K562 (cell line): ENCODE results near the gene GFOD2. TPM values are rescaled to one million over a fixed set of nuclear protein-coding genes. Genes with fewer than 3 reads are reported as not detected.

Experiments
- ERF ChIP-seq: fragments of 450-650 bp; formaldehyde crosslinking; IDR thresholded peaks from 2 replicates; pipeline ENCODE4 v1.4.0; 2020; ENCODE audit warnings: mild to moderate bottlenecking, mixed read lengths
- PYGO2 ChIP-seq: fragments of 450-650 bp; IDR thresholded peaks from 2 replicates; pipeline ENCODE4 v1.6.1; 2016; ENCODE audit warnings: mild to moderate bottlenecking, missing genetic modification characterization, moderate library complexity, missing compliant biosample characterization
- TRIM24 ChIP-seq, 2 experiments: fragments of 450-650 bp; IDR thresholded peaks; 2 replicates each; pipeline ENCODE4 v1.6.1; 2016
- ZNF232 ChIP-seq: sonication (generic); formaldehyde crosslinking; IDR thresholded peaks from 2 replicates; pipeline ENCODE4 v1.8.0; 2022; ENCODE audit warnings: mild to moderate bottlenecking, missing genetic modification reagents
- polyA plus RNA-seq, 8 experiments: library from polyadenylated mRNA; depleted of rRNA in 4 of 8; stranded (reverse) in 5 of 8; unstranded in 3 of 8; fragments of >200 nt; fragmentation: Nextera tagmentation in 2 of 8; fragmentation: Illumina TruSeq in 1 of 8; extraction: Ambion mirVana in 2 of 8; extraction: Trizol in 1 of 8; gene quantifications; 2 replicates each; pipeline versions ENCODE4 v1.2.1 to v1.2.3, GENCODE V29; 2011 to 2014; ENCODE audit warnings: inconsistent platforms in 1 of 8, missing spikeins in 1 of 8
- total RNA-seq, 7 experiments: library from RNA; depleted of rRNA in 6 of 7; stranded (reverse); fragments of >200 nt in 6 of 7; fragmentation: Illumina TruSeq in 2 of 7; extraction: Trizol in 2 of 7; gene quantifications; 2 replicates each; pipeline versions ENCODE4 v1.2.1 to v1.2.3, GENCODE V29; 2011 to 2021; ENCODE audit warnings: low replicate concordance in 1 of 7
- TF ChIP-seq, protein P1 (sequence below): sonication (generic); formaldehyde crosslinking; IDR thresholded peaks from 2 replicates; pipeline ENCODE4 v1.8.0; 2023; ENCODE audit warnings: mild to moderate bottlenecking, missing genetic modification reagents
- TF ChIP-seq, protein P2 (sequence below): fragments of 450-650 bp; formaldehyde crosslinking; IDR thresholded peaks from 2 replicates; pipeline ENCODE4 v1.4.0; 2020; ENCODE audit warnings: mild to moderate bottlenecking, moderate library complexity
- TF ChIP-seq, protein P3 (sequence below): fragments of 450-650 bp; IDR thresholded peaks from 2 replicates; pipeline ENCODE4 v1.6.1; 2016; ENCODE audit warnings: mild to moderate bottlenecking, moderate library complexity
- TF ChIP-seq, protein P4 (sequence below): fragments of 450-650 bp; IDR thresholded peaks from 2 replicates; pipeline ENCODE4 v1.7.1; 2018; ENCODE audit warnings: mild to moderate bottlenecking, low read depth; ENCODE audit not compliant: partially characterized antibody

Gene GFOD2
- total and polyA plus RNA-seq, 9 of the 15 experiments (the other 6 are each of a cell fraction or from before 2014, with no cell fraction given), result 1.9 to 15.8 (median 11.1) TPM

DNA sequence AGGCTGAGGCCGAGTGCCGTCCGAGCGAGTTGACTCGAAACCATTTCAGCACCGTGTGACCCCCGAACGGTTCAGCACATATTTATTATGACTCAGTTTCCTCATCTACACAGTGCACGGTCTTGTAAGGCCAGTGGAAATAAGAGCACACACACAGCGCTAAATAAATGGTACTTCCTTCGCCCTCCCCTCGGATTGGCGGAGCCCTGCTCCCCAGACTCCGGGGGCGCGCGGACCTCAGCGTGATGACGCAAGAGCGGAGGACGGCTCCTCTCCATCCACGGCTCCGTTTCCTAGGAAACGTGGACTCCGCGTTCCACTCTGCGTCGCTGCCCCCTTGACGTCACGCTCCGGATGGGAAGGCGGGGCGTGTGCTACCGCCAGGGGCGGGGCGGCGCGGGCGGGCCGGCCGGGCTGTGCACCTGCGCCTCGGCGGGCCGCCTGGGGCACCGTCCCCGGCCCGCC lies 58.5 kb downstream of the GFOD2 start, which contains the start of gene PARD6A (continued):
- no peak for TF ChIP-seq TRIM24 (IDR thresholded peaks at IDR 0.05)
- TF ChIP-seq, protein P1, sequence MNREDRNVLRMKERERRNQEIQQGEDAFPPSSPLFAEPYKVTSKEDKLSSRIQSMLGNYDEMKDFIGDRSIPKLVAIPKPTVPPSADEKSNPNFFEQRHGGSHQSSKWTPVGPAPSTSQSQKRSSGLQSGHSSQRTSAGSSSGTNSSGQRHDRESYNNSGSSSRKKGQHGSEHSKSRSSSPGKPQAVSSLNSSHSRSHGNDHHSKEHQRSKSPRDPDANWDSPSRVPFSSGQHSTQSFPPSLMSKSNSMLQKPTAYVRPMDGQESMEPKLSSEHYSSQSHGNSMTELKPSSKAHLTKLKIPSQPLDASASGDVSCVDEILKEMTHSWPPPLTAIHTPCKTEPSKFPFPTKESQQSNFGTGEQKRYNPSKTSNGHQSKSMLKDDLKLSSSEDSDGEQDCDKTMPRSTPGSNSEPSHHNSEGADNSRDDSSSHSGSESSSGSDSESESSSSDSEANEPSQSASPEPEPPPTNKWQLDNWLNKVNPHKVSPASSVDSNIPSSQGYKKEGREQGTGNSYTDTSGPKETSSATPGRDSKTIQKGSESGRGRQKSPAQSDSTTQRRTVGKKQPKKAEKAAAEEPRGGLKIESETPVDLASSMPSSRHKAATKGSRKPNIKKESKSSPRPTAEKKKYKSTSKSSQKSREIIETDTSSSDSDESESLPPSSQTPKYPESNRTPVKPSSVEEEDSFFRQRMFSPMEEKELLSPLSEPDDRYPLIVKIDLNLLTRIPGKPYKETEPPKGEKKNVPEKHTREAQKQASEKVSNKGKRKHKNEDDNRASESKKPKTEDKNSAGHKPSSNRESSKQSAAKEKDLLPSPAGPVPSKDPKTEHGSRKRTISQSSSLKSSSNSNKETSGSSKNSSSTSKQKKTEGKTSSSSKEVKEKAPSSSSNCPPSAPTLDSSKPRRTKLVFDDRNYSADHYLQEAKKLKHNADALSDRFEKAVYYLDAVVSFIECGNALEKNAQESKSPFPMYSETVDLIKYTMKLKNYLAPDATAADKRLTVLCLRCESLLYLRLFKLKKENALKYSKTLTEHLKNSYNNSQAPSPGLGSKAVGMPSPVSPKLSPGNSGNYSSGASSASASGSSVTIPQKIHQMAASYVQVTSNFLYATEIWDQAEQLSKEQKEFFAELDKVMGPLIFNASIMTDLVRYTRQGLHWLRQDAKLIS (CRISPR knock-in tag), result no peak
- TF ChIP-seq, protein P2, sequence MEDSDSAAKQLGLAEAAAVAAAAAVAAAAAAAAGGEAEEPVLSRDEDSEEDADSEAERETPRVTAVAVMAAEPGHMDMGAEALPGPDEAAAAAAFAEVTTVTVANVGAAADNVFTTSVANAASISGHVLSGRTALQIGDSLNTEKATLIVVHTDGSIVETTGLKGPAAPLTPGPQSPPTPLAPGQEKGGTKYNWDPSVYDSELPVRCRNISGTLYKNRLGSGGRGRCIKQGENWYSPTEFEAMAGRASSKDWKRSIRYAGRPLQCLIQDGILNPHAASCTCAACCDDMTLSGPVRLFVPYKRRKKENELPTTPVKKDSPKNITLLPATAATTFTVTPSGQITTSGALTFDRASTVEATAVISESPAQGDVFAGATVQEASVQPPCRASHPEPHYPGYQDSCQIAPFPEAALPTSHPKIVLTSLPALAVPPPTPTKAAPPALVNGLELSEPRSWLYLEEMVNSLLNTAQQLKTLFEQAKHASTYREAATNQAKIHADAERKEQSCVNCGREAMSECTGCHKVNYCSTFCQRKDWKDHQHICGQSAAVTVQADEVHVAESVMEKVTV (CRISPR knock-in tag), result no peak
- no peak for TF ChIP-seq ZNF232
- TF ChIP-seq, protein P3, sequence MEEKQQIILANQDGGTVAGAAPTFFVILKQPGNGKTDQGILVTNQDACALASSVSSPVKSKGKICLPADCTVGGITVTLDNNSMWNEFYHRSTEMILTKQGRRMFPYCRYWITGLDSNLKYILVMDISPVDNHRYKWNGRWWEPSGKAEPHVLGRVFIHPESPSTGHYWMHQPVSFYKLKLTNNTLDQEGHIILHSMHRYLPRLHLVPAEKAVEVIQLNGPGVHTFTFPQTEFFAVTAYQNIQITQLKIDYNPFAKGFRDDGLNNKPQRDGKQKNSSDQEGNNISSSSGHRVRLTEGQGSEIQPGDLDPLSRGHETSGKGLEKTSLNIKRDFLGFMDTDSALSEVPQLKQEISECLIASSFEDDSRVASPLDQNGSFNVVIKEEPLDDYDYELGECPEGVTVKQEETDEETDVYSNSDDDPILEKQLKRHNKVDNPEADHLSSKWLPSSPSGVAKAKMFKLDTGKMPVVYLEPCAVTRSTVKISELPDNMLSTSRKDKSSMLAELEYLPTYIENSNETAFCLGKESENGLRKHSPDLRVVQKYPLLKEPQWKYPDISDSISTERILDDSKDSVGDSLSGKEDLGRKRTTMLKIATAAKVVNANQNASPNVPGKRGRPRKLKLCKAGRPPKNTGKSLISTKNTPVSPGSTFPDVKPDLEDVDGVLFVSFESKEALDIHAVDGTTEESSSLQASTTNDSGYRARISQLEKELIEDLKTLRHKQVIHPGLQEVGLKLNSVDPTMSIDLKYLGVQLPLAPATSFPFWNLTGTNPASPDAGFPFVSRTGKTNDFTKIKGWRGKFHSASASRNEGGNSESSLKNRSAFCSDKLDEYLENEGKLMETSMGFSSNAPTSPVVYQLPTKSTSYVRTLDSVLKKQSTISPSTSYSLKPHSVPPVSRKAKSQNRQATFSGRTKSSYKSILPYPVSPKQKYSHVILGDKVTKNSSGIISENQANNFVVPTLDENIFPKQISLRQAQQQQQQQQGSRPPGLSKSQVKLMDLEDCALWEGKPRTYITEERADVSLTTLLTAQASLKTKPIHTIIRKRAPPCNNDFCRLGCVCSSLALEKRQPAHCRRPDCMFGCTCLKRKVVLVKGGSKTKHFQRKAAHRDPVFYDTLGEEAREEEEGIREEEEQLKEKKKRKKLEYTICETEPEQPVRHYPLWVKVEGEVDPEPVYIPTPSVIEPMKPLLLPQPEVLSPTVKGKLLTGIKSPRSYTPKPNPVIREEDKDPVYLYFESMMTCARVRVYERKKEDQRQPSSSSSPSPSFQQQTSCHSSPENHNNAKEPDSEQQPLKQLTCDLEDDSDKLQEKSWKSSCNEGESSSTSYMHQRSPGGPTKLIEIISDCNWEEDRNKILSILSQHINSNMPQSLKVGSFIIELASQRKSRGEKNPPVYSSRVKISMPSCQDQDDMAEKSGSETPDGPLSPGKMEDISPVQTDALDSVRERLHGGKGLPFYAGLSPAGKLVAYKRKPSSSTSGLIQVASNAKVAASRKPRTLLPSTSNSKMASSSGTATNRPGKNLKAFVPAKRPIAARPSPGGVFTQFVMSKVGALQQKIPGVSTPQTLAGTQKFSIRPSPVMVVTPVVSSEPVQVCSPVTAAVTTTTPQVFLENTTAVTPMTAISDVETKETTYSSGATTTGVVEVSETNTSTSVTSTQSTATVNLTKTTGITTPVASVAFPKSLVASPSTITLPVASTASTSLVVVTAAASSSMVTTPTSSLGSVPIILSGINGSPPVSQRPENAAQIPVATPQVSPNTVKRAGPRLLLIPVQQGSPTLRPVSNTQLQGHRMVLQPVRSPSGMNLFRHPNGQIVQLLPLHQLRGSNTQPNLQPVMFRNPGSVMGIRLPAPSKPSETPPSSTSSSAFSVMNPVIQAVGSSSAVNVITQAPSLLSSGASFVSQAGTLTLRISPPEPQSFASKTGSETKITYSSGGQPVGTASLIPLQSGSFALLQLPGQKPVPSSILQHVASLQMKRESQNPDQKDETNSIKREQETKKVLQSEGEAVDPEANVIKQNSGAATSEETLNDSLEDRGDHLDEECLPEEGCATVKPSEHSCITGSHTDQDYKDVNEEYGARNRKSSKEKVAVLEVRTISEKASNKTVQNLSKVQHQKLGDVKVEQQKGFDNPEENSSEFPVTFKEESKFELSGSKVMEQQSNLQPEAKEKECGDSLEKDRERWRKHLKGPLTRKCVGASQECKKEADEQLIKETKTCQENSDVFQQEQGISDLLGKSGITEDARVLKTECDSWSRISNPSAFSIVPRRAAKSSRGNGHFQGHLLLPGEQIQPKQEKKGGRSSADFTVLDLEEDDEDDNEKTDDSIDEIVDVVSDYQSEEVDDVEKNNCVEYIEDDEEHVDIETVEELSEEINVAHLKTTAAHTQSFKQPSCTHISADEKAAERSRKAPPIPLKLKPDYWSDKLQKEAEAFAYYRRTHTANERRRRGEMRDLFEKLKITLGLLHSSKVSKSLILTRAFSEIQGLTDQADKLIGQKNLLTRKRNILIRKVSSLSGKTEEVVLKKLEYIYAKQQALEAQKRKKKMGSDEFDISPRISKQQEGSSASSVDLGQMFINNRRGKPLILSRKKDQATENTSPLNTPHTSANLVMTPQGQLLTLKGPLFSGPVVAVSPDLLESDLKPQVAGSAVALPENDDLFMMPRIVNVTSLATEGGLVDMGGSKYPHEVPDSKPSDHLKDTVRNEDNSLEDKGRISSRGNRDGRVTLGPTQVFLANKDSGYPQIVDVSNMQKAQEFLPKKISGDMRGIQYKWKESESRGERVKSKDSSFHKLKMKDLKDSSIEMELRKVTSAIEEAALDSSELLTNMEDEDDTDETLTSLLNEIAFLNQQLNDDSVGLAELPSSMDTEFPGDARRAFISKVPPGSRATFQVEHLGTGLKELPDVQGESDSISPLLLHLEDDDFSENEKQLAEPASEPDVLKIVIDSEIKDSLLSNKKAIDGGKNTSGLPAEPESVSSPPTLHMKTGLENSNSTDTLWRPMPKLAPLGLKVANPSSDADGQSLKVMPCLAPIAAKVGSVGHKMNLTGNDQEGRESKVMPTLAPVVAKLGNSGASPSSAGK, result no peak
- no peak for TF ChIP-seq PYGO2 (tag)
- TF ChIP-seq, protein P4, sequence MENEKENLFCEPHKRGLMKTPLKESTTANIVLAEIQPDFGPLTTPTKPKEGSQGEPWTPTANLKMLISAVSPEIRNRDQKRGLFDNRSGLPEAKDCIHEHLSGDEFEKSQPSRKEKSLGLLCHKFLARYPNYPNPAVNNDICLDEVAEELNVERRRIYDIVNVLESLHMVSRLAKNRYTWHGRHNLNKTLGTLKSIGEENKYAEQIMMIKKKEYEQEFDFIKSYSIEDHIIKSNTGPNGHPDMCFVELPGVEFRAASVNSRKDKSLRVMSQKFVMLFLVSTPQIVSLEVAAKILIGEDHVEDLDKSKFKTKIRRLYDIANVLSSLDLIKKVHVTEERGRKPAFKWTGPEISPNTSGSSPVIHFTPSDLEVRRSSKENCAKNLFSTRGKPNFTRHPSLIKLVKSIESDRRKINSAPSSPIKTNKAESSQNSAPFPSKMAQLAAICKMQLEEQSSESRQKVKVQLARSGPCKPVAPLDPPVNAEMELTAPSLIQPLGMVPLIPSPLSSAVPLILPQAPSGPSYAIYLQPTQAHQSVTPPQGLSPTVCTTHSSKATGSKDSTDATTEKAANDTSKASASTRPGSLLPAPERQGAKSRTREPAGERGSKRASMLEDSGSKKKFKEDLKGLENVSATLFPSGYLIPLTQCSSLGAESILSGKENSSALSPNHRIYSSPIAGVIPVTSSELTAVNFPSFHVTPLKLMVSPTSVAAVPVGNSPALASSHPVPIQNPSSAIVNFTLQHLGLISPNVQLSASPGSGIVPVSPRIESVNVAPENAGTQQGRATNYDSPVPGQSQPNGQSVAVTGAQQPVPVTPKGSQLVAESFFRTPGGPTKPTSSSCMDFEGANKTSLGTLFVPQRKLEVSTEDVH, result no peak
- TF ChIP-seq ERF (CRISPR knock-in tag), result no peak
